Measurements from ENCODE around the gene KCNQ1.

- TF ChIP-seq CTCF (IDR thresholded peaks at IDR 0.05) (no peak), POLR2A (IDR thresholded peaks at IDR 0.05) (no peak)
Measured at GRCh38 chr11:2667940-2668339, 223.1 kb downstream of the KCNQ1 start.
